UCSD-AML1 (cell line): ENCODE results near the gene CEBPZOS.

ENCODE experiments used
- DNase-seq: peaks from one replicate; lab custom pipeline; 2025; ENCODE audit not compliant: unreplicated experiment; lab: John Stamatoyannopoulos, UW

CEBPZOS gene

DNA sequence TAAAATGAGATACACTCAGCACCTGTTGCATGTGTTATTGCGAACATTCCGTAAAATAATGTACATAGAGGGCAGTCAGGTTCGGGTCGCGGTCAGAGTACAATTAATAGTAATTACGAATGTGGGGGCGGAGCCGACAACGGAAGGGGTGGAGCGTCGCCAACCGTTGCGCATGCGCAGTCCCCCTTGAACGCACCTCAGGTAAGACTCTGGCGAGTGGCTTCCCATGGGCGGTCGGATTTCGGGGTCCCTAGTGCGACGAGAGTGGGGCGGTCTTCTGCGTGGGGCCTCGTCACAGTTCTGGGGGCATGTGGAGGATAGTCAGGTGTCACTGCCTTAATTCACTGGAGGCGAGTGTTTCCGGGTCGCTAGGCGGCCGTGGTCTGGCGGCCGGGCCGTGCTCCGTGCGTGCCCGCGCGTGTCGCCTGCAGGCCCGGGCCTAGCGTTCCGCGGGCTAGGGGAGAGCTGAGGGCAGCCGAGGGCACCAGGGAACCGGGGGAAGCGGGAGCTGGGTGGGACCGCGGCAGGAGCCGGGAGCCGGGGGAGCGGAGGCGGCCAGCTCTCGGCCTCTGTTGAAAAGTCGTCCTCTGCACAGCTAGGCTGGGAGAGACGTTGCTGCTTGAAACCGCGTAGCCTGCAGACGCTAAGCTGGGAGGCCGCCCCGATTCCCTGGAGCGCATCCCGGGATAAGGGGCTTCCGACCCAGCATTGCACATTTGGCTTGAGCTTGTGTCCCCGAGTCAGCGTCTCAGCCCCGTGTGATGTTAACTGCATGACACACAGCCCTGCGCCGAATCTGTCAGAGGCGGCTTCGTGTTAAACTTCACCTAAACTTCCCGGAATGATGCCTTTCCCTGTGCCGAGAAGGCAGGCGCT, at the start of gene CEBPZOS:
CEBPZOS (plus strand) TSS at position 177 of the 876 bp plus-strand sequence. CDS start 3,209 bp downstream, outside the sequence.
- DNase-seq = peak; percentile 86

DNA sequence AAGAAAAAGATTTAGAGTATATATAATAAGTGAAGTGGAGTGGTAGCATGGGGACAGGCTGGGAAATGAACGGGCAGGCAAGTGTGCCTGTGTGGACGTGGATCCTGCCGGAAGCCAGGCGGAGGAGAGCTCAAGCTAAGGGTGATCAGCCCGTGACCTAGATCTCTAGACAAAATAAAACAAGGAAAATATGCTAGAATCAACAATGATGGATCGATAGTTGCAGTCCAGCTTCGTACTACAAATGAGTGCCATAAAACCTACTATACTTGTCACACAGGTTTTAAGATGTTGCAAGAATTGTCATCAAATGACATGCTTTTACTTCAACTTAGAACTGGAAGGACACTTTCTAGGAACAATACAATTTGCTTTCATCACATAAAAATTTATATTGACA, 48.0 kb upstream of the CEBPZOS start:
- DNase-seq = no peak

DNA sequence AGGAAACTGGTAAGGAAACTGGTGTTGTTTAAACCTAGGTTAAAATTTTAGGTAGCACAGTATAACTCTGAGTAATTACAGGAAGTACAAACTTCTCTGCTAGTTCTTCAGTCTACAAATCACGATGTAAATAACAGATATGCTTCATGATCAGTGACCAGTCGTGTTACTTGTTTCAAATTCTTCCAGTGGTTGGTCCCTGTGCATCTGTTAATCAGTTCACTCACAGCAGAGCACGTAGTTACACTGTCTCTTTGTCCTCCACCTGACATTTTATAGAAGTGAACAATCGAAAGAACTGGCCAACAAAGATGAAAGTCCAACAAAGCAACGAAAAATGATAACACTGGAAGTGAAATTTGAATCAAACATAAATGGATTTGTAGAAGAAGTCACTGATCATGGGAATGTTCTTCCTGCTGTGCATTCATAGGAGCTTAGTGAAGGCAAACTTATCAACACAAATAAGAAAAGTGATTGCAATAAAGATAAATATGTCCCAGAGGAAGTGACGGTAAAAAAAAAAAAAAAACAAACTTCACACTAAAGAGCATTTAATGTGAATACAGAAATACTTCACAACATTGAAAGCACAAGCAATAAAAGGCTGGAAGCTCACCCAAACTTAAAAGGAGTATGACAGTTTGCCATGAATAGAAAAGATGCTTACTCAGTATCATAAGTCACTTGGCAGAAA, 46.5 kb upstream of the CEBPZOS start:
- no peak for DNase-seq

DNA sequence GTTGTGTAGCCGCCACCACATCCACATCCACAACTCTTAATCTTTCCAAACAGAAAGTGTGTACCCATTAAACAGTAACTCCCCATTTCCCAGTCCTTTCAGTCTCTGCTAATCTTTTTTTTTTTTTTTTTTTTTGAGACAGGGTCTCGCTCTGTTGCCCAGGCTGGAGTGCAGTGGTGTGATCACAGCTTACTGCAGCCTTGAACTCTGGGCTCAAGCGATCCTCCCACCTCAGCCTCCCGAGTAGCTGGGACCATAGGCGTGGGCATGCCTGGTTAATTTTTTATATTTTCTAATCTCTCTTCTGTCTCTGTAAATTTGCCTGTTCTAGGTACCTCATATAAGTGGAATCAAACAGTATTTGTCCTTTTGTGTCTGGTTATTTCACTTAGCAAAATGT, 43.1 kb upstream of the CEBPZOS start:
- no peak for DNase-seq

DNA sequence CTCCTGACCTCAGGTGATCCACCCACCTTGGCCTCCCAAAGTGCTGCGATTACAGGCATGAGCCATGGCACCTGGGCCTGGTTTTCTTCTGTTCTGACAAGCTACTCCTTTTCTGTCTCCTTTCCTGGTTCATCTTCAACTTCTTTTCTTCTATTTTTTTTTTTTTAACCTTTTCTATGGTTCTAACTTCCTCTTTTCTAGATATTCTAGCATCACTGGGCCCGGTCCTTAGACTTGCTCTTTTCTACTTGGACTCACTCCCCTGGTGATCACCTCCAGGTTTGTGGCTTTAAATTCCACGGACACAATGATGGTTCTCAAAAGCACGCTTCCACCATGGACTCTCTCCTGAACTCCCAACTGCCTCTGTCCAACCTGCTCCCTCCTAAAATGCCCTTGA, 41.5 kb upstream of the CEBPZOS start:
- no peak for DNase-seq

DNA sequence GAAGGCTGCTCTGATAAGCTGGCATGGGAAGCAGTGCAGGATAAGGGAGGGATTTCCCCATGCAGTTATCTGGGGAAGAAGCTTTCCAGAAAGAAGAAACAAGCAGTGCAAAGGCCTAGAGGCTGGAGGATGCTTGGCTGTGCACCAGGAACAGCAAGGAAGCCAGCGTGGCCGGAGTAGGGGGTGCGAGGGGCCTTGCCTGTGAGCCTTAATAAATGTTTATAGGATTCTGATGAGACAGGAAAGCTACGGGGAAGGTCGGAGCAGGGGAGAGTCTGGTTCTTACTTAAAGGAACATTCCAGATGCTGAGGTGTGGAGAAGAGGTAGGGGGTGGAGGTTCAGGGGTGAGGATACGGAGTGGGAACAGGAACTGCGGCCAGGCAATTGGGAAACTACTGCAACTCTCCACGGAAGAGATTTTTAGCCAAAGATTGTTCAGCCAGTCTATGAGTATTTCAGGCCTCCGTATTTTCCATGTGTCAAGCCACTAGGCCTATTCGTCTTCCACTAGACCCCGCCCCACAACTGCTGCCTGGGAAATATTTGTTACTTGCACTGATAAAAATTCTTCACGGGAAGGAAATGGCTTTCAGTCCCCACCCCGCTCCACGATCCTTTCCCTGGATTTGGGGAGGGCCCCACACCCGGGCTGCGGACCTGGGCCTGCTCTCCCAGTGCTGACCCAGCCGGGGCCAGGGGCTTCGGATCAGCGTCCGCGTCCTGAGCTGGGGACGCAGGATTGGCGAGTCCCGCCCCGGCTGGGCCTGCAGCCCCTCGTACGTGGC, 40.0 kb upstream of the CEBPZOS start:
- DNase-seq = peak; percentile 62

DNA sequence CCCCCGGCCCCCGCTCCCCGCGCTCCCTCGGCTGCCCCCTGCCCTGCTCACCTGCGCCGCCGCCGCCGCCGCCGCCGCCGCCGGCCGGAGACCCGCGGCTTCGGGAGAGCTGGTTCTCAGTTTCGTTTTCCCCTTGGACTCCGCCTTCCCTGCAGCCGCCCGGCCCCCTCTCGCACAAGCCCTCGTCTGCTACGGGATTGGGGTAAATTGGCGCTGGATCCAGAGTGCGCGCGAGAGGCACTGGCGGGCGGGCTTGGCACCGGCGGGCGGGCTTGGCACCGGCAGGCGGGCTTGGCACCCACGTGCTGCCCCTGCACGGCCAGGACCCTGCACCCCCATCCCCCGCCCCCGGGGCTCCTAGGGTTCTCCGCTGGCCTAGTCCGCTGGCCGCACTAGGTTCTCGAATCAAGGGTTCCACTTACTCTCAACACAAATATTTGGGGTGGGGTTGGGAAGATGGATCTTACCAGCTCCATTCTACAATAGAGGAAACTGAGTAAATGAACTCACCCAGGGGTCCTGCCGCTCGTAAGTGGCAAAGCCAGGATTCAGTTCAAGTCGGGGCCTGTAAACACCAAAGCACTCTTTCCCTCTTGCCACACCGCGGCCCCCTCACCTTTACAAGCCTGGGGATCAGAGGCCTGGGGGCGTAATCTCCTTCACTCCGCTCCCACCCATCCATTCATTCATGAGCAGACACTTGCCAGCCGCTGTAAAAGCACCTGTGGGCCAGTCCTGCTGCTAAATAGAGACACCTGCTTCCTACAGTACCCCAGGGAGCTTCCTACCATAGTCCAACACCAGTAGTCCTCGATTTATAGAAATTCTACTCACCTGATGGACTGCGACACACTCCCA, 39.2 kb upstream of the CEBPZOS start, which contains the start of gene EIF2AK2:
EIF2AK2 (minus strand) TSS at position 124 of the 858 bp plus-strand sequence. CDS start 9,174 bp downstream, outside the sequence.
- peak; percentile 85 for DNase-seq

DNA sequence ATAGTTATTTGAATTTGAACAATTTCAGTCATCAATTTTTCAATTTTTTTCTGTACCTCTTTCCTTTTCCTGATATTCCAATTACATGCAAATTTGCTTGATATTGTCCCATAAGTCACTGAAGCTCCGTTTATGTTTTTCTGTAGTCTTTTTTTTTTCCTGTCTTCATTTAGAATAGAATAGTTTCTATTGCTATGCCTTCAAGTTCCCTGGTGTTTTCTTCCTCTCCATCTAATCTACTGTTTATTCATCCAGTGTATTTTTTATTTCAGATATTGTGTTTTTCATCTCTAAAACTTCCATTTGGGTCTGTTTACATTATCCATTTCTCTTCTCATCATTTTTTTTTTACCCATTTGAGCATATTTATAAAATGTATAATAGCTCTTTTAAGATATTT, 31.5 kb upstream of the CEBPZOS start:
- DNase-seq = no peak

DNA sequence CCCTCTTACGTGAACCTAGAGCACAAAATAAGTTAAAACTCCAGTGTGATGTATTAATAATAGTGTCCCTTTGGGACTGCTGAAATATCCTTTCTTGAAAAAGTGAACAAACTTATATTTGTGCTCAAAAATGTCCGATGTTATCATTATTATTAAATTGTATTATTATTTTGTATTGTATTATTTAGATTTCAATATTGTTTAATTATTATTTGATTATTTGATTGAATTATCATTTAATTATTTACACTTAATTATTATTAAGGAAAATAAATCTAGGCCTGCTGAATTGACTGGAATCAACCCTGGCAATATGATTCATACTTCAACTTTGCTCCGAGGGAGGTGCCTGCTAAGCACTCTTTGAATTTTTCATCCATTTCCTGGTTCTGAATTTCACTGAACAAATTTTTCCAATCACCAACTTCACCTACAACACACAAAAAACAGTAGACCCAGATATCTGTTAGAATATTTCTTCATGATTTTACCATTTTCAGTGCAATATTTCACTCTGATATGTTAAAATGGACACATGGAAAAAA, 28.6 kb upstream of the CEBPZOS start:
- DNase-seq = no peak

DNA sequence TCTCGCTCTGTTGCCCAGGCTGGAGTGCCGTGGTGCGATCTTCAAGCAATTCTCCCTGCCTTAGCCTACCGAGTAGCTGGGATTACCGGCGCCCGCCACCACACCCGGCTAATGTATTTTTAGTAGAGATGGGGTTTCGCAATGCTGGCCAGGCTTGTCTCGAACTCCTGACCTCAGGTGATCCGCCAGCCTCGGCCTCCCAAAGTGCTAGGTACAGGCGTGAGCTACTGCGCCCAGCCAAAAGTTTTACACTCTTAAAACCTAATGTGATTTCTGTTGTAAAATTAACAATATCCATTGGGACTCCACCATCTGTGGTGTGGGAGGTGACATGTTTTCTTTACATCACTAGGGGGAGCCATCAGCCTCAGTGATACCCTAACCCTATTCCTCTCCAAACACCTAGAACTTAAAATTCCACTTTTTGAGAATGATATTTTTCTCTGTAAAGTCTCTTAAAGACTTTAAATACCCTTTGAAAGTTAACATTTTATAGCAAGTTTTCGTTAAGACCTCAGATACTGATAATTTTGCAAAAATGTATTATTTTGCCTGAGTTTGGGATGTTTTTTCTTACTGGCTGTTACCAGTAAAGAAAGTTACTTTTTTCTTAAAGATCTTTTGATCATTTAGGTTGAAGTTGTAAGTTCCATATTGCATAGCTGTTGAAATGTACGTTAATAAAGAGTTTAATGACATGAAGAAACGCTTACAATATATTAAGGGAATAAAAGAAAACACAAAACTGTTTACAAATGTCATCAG, 27.9 kb upstream of the CEBPZOS start:
- DNase-seq = peak; percentile 12

DNA sequence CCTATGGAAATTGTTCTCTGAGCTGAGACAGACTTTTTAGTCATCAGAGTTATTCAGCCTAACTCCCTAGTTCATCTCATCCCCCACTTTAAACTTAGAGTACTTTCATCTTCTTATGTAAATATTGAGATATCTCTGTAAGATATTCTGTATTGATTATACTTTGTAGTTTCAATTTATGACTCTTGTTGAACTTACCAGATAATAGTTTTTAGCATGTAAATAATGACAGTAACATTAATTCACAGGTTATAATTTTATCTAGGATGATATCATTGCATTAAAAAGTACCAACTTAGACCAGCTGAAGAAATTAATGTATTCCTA, 24.7 kb upstream of the CEBPZOS start:
- DNase-seq = no peak

DNA sequence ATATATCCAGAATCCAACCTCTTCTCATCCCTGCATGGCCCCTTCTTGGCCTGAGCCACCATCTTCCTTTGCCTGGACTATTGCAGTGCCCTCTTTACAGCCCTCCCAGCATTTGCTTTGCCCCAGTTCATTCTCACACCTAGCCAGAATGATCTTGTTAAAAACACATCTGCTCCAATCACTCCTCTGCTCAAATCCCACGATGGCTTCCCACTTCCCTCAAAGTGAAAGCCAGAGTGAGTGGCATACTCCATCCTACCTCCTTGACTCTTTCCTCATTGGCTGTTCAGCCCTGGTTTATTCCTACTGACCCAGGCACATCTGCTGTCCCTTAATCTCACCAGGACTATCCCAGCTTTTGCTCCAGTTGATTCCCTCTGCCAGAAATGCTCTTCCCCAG, 22.6 kb upstream of the CEBPZOS start:
- no peak for DNase-seq

DNA sequence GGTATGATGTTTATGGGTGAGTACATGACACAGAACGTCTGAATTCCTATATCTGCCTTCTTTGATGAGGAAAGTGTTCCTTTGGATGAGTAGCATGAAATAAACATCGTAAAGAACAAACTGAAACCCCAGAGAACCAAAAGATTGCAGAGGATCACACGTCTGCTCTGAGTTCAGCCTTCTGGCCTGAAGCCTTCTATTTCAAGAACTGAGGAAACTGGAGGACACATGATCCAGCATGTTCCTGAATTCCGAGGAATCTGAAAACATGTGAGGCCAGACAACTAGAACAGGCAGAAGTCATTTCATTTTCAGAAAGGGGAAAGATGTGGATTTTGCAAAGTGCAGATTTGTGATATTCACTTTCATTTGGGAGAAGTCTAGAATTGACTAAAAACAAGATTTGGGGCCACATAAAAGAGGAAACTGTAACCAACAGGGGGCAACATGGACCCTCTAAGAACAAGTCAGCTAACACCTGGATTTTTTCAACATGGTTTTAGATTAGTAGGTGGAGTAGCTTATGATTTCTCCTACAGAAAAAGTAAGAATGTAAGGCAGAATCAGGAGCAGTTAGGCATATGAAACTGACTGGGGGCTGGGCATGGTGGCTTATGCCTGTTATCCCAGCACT, 16.2 kb upstream of the CEBPZOS start:
- DNase-seq = no peak

DNA sequence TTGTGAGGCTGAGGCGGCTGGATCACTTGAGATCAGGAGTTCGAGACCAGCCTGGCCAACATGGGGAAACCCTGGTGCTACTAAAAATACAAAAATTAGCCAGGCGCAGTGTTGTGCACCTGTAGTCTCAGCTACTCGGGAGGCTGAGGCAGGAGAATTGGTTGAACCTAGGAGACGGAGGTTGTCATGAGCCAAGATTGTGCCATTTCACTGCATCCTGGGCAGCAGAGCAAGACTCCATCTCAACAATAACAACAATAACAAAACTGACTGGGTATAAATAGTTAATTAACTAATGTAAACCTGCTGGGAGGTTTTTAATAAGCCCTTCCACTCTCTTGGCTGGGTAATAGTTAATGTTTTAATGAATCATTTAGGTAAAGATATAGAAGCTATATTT, 15.7 kb upstream of the CEBPZOS start:
- no peak for DNase-seq

DNA sequence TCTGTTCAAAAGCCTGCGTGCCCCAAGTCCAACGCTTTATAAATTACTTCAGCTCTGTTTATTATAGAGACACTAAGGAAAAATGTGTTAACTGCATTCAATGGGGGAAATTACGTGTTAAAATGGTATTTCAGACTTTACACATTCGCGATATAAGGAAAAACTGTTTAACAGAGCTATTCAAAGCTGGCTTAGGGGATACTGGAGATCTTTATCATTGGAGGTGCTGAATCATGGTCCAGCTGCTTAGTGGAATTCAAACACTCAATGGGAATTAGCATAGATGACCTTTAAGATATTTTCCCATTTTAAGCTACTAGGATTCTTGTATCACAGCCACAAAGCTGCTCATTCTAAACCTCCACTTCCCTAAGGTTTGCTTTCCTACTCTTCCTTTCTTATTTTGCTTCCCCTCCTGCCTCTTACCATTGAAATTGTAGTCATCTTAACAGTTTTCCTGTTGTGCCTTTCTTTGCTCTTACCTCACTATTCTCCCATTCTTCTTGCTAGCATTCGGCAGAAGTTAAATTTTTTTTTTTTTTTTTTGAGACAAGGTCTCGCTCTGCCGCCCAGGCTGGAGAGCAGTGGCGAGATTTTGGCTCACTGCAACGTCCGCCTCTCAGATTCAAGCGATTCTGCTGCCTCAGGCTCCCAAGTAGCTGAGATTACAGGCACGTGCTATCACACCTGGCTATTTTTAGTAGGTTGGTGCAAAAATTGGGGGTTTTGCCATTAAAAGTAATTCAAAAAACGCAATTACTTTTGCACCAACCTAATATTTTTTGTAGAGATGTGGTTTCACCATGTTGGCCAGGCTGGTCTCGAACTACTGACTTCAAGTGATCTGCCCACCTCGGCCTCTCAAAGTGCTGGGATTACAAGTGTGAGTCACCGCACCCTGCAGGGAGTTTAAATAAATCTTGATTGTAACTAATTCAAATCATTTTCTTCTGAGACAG, 14.3 kb upstream of the CEBPZOS start:
- DNase-seq = no peak

DNA sequence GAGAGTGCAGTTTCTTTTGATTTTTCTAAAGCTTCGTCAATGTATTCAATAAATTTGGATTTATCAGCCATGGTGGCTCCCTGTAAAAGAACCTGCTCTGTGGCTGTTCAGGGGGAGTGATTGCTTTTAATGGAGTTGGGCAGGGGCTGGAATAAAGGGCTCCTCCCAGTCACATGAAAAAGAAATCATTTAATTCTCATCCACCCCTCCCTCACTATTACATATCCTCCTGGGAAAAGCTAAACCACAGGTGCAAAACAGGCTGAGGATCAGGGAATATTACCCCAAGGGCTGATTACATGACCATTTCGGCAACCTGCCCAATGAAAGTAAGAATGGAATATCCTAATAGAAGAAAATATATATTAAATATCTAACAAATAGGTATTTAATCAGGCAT, 7.7 kb upstream of the CEBPZOS start, which contains the start of gene SULT6B1:
SULT6B1 (minus strand) TSS at position 101 of the 400 bp plus-strand sequence; CDS start at position 71, 30 bp downstream.
- no peak for DNase-seq

DNA sequence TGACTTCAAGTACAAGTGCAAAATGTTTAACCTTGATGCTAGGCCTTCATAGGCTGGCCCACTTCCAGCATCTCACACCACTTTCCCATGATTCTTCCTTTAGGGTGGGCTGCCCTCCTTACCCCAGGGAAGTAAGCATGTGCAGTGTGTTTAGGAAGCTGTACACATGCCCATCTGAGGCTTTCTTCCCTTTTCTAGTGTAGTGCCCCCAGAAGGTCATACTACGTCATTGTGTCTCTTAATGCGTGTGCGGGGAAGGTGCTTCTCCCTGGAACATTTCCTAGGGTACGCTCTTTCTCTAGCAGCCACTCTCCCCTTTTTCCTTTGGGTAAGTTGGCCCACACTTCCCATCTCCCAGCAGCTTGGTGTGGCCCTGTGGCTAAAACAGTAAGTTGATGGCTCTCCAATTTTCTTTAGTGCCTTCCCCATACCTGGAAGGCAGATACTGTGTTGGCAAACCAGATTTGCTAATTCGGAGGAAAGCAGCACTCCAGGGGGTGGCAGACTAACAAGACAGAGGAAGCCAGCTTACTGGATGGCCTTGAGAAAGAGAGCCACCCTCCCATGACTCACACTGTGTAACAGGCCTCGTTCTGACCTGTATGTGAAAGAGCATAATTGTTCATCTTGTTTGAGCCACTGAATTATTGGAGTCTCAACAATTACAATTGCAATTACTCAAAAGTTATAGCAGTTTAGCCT, 6.7 kb upstream of the CEBPZOS start:
- DNase-seq = peak; percentile 21
